CD14-positive monocyte (primary cell): ENCODE data around the gene TRAF3IP3. TPM values are rescaled to one million over a fixed set of nuclear protein-coding genes. Genes with fewer than 3 reads are reported as not detected.

Experiments
- DNase-seq, 3 donors: peaks; one replicate each; pipeline ENCODE4 v3.0.0-alpha.2; 2011 to 2022
- H2AFZ ChIP-seq: 2 replicates; pipeline ENCODE4 v1.6.0; 2012; ENCODE audit warnings: mild to moderate bottlenecking, low read depth, low read length, inconsistent platforms; ENCODE audit not compliant: insufficient read depth, poor library complexity, severe bottlenecking
- H3K27ac ChIP-seq, 2 donors: 1 replicate in 1 of 2; 2 replicates in 1 of 2; pipeline ENCODE4 v1.5.1; 2012 to 2013; ENCODE audit warnings: low read length in 2 of 2, control low read depth in 1 of 2, inconsistent platforms in 1 of 2, low read depth in 1 of 2, mild to moderate bottlenecking in 1 of 2
- H3K27me3 ChIP-seq, 2 donors: one replicate each; pipeline versions ENCODE4 v1.6.0 to v1.6.1; 2011 to 2013; ENCODE audit warnings: low read length in 2 of 2; ENCODE audit not compliant: control insufficient read depth in 2 of 2, insufficient read depth in 2 of 2
- H3K36me3 ChIP-seq, 2 donors: replicated peaks in 1 of 2; 1 replicate in 1 of 2; 2 replicates in 1 of 2; pipeline versions ENCODE4 v1.5.1 to v1.6.1; 2012 to 2013; ENCODE audit warnings: low read length in 2 of 2, control low read depth in 1 of 2, inconsistent platforms in 1 of 2, mild to moderate bottlenecking in 1 of 2; ENCODE audit not compliant: insufficient read depth in 2 of 2, control insufficient read depth in 1 of 2
- H3K4me1 ChIP-seq, 2 donors: 1 replicate in 1 of 2; 2 replicates in 1 of 2; pipeline versions ENCODE4 v1.5.1 to v1.6.1; 2012 to 2013; ENCODE audit warnings: low read length in 2 of 2, control low read depth in 1 of 2, inconsistent platforms in 1 of 2, mild to moderate bottlenecking in 1 of 2, moderate library complexity in 1 of 2; ENCODE audit not compliant: insufficient read depth in 2 of 2, control insufficient read depth in 1 of 2
- H3K4me2 ChIP-seq: replicated peaks from 2 replicates; pipeline ENCODE3; 2012; ENCODE audit warnings: low read length, moderate library complexity, mild to moderate bottlenecking; ENCODE audit not compliant: poor library complexity, severe bottlenecking; ENCODE audit errors: extremely low read depth
- H3K4me3 ChIP-seq, 3 experiments: fragments of 200-600 bp in 1 of 3; sonication (generic) in 1 of 3; replicated peaks in 1 of 3; 1 replicate in 2 of 3; 2 replicates in 1 of 3; pipeline ENCODE4 v1.5.1; 2011 to 2013; ENCODE audit warnings: low read length in 3 of 3, mild to moderate bottlenecking in 3 of 3, control low read depth in 2 of 3, low read depth in 2 of 3, inconsistent platforms in 1 of 3, moderate library complexity in 1 of 3
- H3K79me2 ChIP-seq: 2 replicates; pipeline ENCODE4 v1.6.0; 2012; ENCODE audit warnings: mild to moderate bottlenecking, control low read depth, inconsistent platforms, low read length, moderate library complexity; ENCODE audit not compliant: insufficient read depth
- H3K9ac ChIP-seq: 2 replicates; pipeline ENCODE4 v1.6.0; 2017; ENCODE audit warnings: low read length, mild to moderate bottlenecking; ENCODE audit not compliant: insufficient read depth, poor library complexity, severe bottlenecking
- H3K9me3 ChIP-seq, 2 donors: replicated peaks in 1 of 2; 1 replicate in 1 of 2; 2 replicates in 1 of 2; pipeline versions ENCODE4 v1.5.1 to v1.6.1; 2012 to 2013; ENCODE audit warnings: low read length in 2 of 2, control low read depth in 1 of 2; ENCODE audit not compliant: control insufficient read depth in 1 of 2, insufficient read depth in 1 of 2
- H4K20me1 ChIP-seq: 2 replicates; pipeline ENCODE4 v1.6.0; 2012; ENCODE audit warnings: mild to moderate bottlenecking, low read length, control low read depth, moderate library complexity; ENCODE audit not compliant: insufficient read depth
- H3K27ac Mint-ChIP-seq, 7 donors: one replicate each; pipeline ENCODE4 v1.8.0; 2020; ENCODE audit warnings: mild to moderate bottlenecking in 7 of 7, mixed read lengths in 7 of 7, moderate library complexity in 6 of 7, inconsistent platforms in 2 of 7
- H3K27me3 Mint-ChIP-seq, 3 donors: one replicate each; pipeline ENCODE4 v1.8.0; 2021 to 2022; ENCODE audit warnings: low read depth in 3 of 3, mild to moderate bottlenecking in 3 of 3, mixed read lengths in 3 of 3, moderate library complexity in 3 of 3, inconsistent platforms in 1 of 3
- H3K36me3 Mint-ChIP-seq, 2 donors: one replicate each; pipeline ENCODE4 v1.8.0; 2020; ENCODE audit warnings: mixed read lengths in 2 of 2, inconsistent platforms in 1 of 2, mild to moderate bottlenecking in 1 of 2
- H3K4me1 Mint-ChIP-seq: one replicate; pipeline ENCODE4 v1.8.0; 2020; ENCODE audit warnings: mild to moderate bottlenecking, mixed read lengths
- H3K4me3 Mint-ChIP-seq, 2 donors: one replicate each; pipeline ENCODE4 v1.8.0; 2020; ENCODE audit warnings: mild to moderate bottlenecking in 2 of 2, mixed read lengths in 2 of 2, moderate library complexity in 1 of 2
- H3K9me3 Mint-ChIP-seq, 7 donors: one replicate each; pipeline ENCODE4 v1.8.0; 2020 to 2022; ENCODE audit warnings: mixed read lengths in 7 of 7, mild to moderate bottlenecking in 6 of 7, moderate library complexity in 6 of 7, inconsistent platforms in 2 of 7
- WGBS: methylation state at CpG from one replicate; pipeline ENCODE4 v1.1.5; 2013; ENCODE audit warnings: missing lambda C conversion rate; ENCODE audit not compliant: insufficient coverage; 5-methylcytosine and 5-hydroxymethylcytosine counted together
- intact Hi-C, 2 donors: fragments of 100-400 bp; cut with micrococcal nuclease; formaldehyde crosslinking; loops; one replicate each; pipeline versions ENCODE4 v1.15.0 to v1.15.1; 2023
- polyA plus RNA-seq, 3 donors: library from polyadenylated mRNA; depleted of rRNA in 1 of 3; unstranded in 2 of 3; stranded (reverse) in 1 of 3; fragments of 300-500 nt in 2 of 3; fragments of >200 nt in 1 of 3; fragmentation: Illumina TruSeq in 2 of 3; gene quantifications; 1 replicate in 2 of 3; 2 replicates in 1 of 3; pipeline ENCODE4 v1.2.3, GENCODE V29; 2012 to 2021
- TF ChIP-seq, protein P1 (sequence below): fragments of 200-600 bp; IDR thresholded peaks from one replicate; pipeline ENCODE4 v1.8.0; 2022; ENCODE audit warnings: antibody characterized with exemption, mild to moderate bottlenecking

Gene TRAF3IP3
- polyA plus RNA-seq, 3 donors = 89.3 to 266 (median 111) TPM

DNA sequence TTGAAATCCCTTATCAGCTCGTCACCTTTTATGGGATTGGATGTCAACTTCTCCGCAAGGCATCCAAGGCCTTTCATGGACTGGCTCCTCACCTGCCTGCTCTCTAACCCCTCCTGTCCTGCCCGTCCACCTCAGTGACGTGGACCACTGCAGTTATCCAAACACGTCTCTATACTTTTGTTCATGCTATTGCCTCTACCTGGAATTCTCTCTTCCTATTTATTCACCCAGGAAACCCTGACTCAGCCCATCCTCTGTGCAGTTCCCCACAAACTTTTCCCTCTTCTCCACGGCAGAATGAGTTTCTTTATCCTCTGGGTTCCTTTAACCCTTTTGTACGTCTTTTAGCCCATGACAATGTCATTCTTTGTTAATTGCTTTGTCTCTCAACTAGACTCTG lies 66.9 kb downstream of the TRAF3IP3 start:
- no peak for DNase-seq
- 83% methylated on average over 5 of the region's 7 CpGs for WGBS
- H3K27me3 Mint-ChIP-seq = peaks cover 3 to 28% (median 9%) of the 10 kb centered on the region in 3 donors
- no peaks in the 10 kb centered on the region for H3K79me2 ChIP-seq
- H3K36me3 ChIP-seq = no peaks in the 10 kb centered on the region
- no peak overlapping the region for H3K4me2 ChIP-seq
- H3K27me3 ChIP-seq = peaks cover 4 to 9% of the 10 kb centered on the region in 2 donors
- H3K4me1 Mint-ChIP-seq = peaks cover 10% of the 10 kb centered on the region
- H2AFZ ChIP-seq = peak overlapping the region; percentile 62
- H4K20me1 ChIP-seq = no peaks in the 10 kb centered on the region
- H3K4me3 Mint-ChIP-seq = peak overlapping the region; percentile 4 to 8
- TF ChIP-seq, protein P1, sequence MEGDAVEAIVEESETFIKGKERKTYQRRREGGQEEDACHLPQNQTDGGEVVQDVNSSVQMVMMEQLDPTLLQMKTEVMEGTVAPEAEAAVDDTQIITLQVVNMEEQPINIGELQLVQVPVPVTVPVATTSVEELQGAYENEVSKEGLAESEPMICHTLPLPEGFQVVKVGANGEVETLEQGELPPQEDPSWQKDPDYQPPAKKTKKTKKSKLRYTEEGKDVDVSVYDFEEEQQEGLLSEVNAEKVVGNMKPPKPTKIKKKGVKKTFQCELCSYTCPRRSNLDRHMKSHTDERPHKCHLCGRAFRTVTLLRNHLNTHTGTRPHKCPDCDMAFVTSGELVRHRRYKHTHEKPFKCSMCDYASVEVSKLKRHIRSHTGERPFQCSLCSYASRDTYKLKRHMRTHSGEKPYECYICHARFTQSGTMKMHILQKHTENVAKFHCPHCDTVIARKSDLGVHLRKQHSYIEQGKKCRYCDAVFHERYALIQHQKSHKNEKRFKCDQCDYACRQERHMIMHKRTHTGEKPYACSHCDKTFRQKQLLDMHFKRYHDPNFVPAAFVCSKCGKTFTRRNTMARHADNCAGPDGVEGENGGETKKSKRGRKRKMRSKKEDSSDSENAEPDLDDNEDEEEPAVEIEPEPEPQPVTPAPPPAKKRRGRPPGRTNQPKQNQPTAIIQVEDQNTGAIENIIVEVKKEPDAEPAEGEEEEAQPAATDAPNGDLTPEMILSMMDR = no peak
- no peak overlapping the region for H3K27ac ChIP-seq
- peaks cover 0 to 1% (median 0%) of the 10 kb centered on the region in 7 donors for H3K9me3 Mint-ChIP-seq
- no peak overlapping the region for H3K9ac ChIP-seq
- no peak overlapping the region for H3K4me3 ChIP-seq
- H3K36me3 Mint-ChIP-seq = no peaks in the 10 kb centered on the region
- no peaks in the 10 kb centered on the region for H3K9me3 ChIP-seq
- H3K4me1 ChIP-seq = peaks cover 4 to 8% of the 10 kb centered on the region in 2 donors
- intact Hi-C loops = no loop called here
- peak overlapping the region in 1 of 7 donors; percentile 25 for H3K27ac Mint-ChIP-seq

DNA sequence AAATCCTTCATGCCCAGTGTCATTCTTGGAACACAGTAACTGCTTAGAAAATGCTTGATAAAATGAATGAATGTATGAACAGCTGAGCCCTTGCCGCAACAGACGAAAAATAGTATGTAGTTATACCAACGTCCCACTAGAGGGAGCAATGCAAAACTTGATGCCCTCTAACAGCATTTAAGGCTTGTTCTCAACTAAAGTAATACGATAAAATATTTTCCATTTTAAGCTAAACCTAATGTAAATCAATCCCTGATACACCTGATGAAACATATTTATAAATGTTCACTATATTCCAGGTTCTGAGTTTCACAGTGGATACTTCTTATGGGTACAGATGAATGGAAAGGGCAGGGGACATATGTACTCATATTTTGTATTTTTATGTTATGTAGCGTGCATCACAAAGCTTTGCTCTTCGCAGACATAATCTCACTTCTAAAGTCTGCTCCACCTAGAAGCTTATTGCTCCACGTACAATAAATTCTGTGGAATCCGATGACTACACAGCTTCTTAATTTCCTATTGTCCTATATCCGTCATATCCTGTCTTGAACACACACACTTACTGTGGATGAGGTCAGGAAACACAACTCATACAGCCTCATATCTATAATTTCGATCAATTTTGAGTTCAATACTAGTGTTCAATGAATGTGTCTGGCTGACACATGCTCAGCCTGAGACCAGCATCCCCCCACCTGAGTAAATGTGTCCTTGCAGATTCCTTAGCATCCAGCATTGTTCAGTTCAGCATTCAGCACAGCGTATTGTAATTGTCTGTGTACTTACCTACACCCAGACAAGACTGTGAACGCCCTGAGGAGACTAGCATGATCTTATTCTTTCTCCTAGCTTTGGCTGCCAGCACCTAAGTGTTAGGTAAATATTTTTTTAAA lies 67.5 kb downstream of the TRAF3IP3 start:
- intact Hi-C loops = no loop called here
- H3K4me3 ChIP-seq = no peak overlapping the region
- peaks cover 8 to 12% of the 10 kb centered on the region in 2 donors for H3K4me1 ChIP-seq
- Mint-ChIP-seq H3K4me3 (no peak overlapping the region), H3K27ac (peak overlapping the region in 1 of 7 donors; percentile 19), H3K36me3 (no peaks in the 10 kb centered on the region), H3K4me1 (peaks cover 10% of the 10 kb centered on the region), H3K27me3 (peaks cover 3 to 28% (median 7%) of the 10 kb centered on the region in 3 donors), H3K9me3 (peaks cover 0 to 4% (median 0%) of the 10 kb centered on the region in 7 donors)
- WGBS = 60% methylated on average over 1 of the region's 12 CpGs
- no peaks in the 10 kb centered on the region for H3K9me3 ChIP-seq
- H3K27ac ChIP-seq = no peak overlapping the region
- H4K20me1 ChIP-seq = no peaks in the 10 kb centered on the region
- H3K4me2 ChIP-seq = no peak overlapping the region
- DNase-seq = peak; percentile 18 to 58 (median 51)
- H3K9ac ChIP-seq = no peak overlapping the region
- H2AFZ ChIP-seq = peak overlapping the region; percentile 62
- TF ChIP-seq, protein P1 = peak; percentile 87
- H3K36me3 ChIP-seq = no peaks in the 10 kb centered on the region
- H3K27me3 ChIP-seq = peaks cover 4 to 9% of the 10 kb centered on the region in 2 donors
- H3K79me2 ChIP-seq = no peaks in the 10 kb centered on the region
